DOHH2 (cell line): Measurements from ENCODE around the gene MSRB3.

Source experiments
- EZH2phosphoT487 ChIP-seq: fragments of 200-600 bp; sonication (generic); IDR thresholded peaks from 2 replicates; pipeline ENCODE4 v1.6.1; 2017; ENCODE audit warnings: borderline replicate concordance, mild to moderate bottlenecking, antibody characterized with exemption, low read length, moderate library complexity, mixed read lengths
- TF ChIP-seq, protein P1 (sequence below): fragments of 200-600 bp; sonication (generic); IDR thresholded peaks from one replicate; pipeline ENCODE4 v1.5.1; 2014; ENCODE audit warnings: antibody characterized with exemption, mild to moderate bottlenecking, low read depth, low read length; ENCODE audit not compliant: poor library complexity, severe bottlenecking

DNA sequence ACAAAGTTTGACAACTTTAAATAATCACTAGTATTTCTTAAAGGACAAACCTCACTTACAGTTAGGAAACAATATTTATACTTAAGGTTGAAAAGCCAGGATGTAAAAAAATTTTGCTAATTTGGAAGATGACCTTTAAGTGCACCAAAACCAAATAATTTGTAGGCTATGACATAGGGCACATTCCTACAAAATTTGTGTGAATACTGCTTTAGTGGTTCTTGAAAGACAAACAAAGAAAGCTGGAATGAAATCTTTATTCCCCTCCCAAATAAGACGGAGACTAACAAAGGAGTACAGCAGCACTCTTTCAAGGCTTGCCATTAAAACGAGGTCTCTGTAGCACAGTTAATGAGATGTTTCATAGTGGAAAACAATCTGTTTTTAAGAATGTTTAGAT is 45.6 kb downstream of the MSRB3 start:
- TF ChIP-seq, protein P1, sequence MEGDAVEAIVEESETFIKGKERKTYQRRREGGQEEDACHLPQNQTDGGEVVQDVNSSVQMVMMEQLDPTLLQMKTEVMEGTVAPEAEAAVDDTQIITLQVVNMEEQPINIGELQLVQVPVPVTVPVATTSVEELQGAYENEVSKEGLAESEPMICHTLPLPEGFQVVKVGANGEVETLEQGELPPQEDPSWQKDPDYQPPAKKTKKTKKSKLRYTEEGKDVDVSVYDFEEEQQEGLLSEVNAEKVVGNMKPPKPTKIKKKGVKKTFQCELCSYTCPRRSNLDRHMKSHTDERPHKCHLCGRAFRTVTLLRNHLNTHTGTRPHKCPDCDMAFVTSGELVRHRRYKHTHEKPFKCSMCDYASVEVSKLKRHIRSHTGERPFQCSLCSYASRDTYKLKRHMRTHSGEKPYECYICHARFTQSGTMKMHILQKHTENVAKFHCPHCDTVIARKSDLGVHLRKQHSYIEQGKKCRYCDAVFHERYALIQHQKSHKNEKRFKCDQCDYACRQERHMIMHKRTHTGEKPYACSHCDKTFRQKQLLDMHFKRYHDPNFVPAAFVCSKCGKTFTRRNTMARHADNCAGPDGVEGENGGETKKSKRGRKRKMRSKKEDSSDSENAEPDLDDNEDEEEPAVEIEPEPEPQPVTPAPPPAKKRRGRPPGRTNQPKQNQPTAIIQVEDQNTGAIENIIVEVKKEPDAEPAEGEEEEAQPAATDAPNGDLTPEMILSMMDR = no peak
- TF ChIP-seq EZH2phosphoT487 = no peak
